HepG2 (cell line): ENCODE data around the gene AGPAT3. TPM values are rescaled to one million over a fixed set of nuclear protein-coding genes. Genes with fewer than 3 reads are reported as not detected.

Experiments
- FOXP1 ChIP-seq, 2 experiments: fragments of 450-650 bp in 1 of 2; IDR thresholded peaks; 2 replicates each; pipeline ENCODE4 v1.6.1; 2017 to 2018; ENCODE audit warnings: antibody characterized with exemption in 1 of 2
- HNF4A ChIP-seq: sonication (generic); formaldehyde crosslinking; IDR thresholded peaks from 2 replicates; pipeline ENCODE4 v1.4.0; 2020; ENCODE audit warnings: missing genetic modification reagents
- KDM1A ChIP-seq: IDR thresholded peaks from 2 replicates; pipeline ENCODE4 v1.6.1; 2016; ENCODE audit warnings: missing compliant biosample characterization
- MAX ChIP-seq: IDR thresholded peaks from 2 replicates; pipeline ENCODE4 v1.6.1; 2012; ENCODE audit warnings: inconsistent platforms
- MEF2D ChIP-seq: sonication (generic); formaldehyde crosslinking; IDR thresholded peaks from 2 replicates; pipeline ENCODE4 v1.5.1; 2020; ENCODE audit warnings: mild to moderate bottlenecking, missing genetic modification reagents
- NFKBIZ ChIP-seq: IDR thresholded peaks from 2 replicates; pipeline ENCODE4 v1.6.1; 2018; ENCODE audit warnings: missing genetic modification reagents, missing compliant biosample characterization
- RBFOX2 ChIP-seq: fragments of 200-400 bp; formaldehyde crosslinking; IDR thresholded peaks from 2 replicates; pipeline ENCODE4 v1.6.1; 2017; ENCODE audit warnings: low read depth, mild to moderate bottlenecking, low read length
- TEAD2 ChIP-seq: sonication (generic); formaldehyde crosslinking; IDR thresholded peaks from 2 replicates; pipeline ENCODE4 v1.9.0; 2021; ENCODE audit warnings: missing genetic modification reagents
- YY1 ChIP-seq: IDR thresholded peaks from 2 replicates; pipeline ENCODE4 v1.6.1; 2011; ENCODE audit warnings: low read length, low read depth, moderate library complexity, mild to moderate bottlenecking; ENCODE audit not compliant: insufficient read depth, insufficient replicate concordance
- ZFYVE20 ChIP-seq: sonication (generic); formaldehyde crosslinking; IDR thresholded peaks from 2 replicates; pipeline ENCODE4 v1.8.0; 2023; ENCODE audit warnings: low read depth, mild to moderate bottlenecking, moderate library complexity, missing genetic modification reagents, borderline replicate concordance
- ZMYM2 ChIP-seq: sonication (generic); formaldehyde crosslinking; IDR thresholded peaks from 2 replicates; pipeline ENCODE4 v1.8.0; 2022; ENCODE audit warnings: mild to moderate bottlenecking, missing genetic modification reagents
- ZNF609 ChIP-seq: sonication (generic); formaldehyde crosslinking; IDR thresholded peaks from 2 replicates; pipeline ENCODE4 v1.4.0; 2020; ENCODE audit warnings: mild to moderate bottlenecking, missing genetic modification reagents, borderline replicate concordance
- ZNF619 ChIP-seq: sonication (generic); formaldehyde crosslinking; IDR thresholded peaks from 2 replicates; pipeline ENCODE4 v1.4.0; 2020; ENCODE audit warnings: mild to moderate bottlenecking, missing genetic modification reagents
- ZNF891 ChIP-seq: sonication (generic); formaldehyde crosslinking; IDR thresholded peaks from 2 replicates; pipeline ENCODE4 v1.5.0; 2020; ENCODE audit warnings: mild to moderate bottlenecking, missing genetic modification reagents
- polyA plus RNA-seq, 8 experiments: library from polyadenylated mRNA; depleted of rRNA in 3 of 8; stranded (reverse) in 7 of 8; unstranded in 1 of 8; fragments of >200 nt; fragmentation: Illumina TruSeq in 4 of 8; extraction: Trizol in 4 of 8; gene quantifications; 2 replicates each; pipeline versions ENCODE4 v1.2.1 to v1.2.3, GENCODE V29; 2011 to 2016; ENCODE audit warnings: low read depth in 4 of 8, missing spikeins in 1 of 8, mixed read lengths in 1 of 8; ENCODE audit not compliant: insufficient read depth in 1 of 8
- total RNA-seq, 5 experiments: library from RNA; depleted of rRNA; stranded (reverse); fragments of >200 nt; fragmentation: Illumina TruSeq; extraction: Trizol; gene quantifications; 2 replicates each; pipeline ENCODE4 v1.2.3, GENCODE V29; 2016; ENCODE audit warnings: low read depth in 1 of 5
- TF ChIP-seq, protein P1 (sequence below): sonication (generic); formaldehyde crosslinking; IDR thresholded peaks from 2 replicates; pipeline ENCODE4 v1.9.0; 2021; ENCODE audit warnings: missing genetic modification reagents, borderline replicate concordance
- TF ChIP-seq, protein P2 (sequence below): IDR thresholded peaks from 2 replicates; pipeline ENCODE4 v1.6.1; 2016; ENCODE audit warnings: mild to moderate bottlenecking
- TF ChIP-seq, protein P3 (sequence below), 2 experiments: sonication (generic) in 1 of 2; formaldehyde crosslinking in 1 of 2; IDR thresholded peaks; 2 replicates each; pipeline versions ENCODE4 v1.5.1 to v1.6.1; 2011 to 2020; ENCODE audit warnings: borderline replicate concordance in 1 of 2, low read depth in 1 of 2, low read length in 1 of 2, mild to moderate bottlenecking in 1 of 2, missing genetic modification reagents in 1 of 2, moderate library complexity in 1 of 2

AGPAT3 gene
- total and polyA plus RNA-seq, 2 of the 13 experiments (the other 11 are each of a cell fraction or from before 2014, with no cell fraction given): 32.2 to 54.4 TPM

DNA sequence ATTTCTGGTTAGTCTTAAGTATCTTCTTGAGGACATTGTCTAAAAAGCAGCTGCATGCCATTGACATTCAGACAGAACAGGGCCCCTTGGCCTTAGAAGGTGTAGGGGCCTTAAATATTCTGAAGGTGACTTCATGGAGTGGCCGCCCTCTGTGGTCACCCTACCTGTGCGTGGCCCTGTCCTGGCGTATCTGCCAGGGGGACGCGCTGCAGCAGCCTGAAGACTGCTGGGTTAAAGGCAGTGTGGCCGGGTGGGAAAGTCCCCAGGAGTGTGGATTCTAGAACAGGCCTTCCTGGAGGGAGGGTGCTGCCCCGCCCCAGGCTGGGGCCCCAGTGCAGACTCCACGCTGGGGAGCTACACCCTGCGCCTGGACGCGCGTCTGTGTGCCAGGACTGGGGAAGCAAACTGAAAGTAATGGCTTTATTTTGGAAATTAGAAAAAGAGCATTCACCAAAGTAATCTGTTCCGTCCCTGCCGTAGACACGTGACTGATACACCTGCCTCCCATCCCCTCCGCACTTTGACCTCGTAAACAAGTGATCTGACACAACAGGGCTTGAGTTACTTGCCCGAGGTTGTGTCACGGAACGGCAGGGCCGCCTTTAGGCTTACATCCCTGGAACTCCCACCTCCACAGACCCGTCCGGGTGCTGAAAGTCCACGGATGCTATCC is 1.8 kb downstream of the AGPAT3 start (continued):
- TF ChIP-seq ZNF609 (no peak), YY1 (peak; percentile 14), KDM1A (CRISPR knock-in tag) (0 out of 2 replicates have a peak, but pooled peaks have one; percentile 33), MEF2D (CRISPR knock-in tag) (no peak), NFKBIZ (CRISPR knock-in tag) (no peak), FOXP1 (IDR thresholded peaks at IDR 0.05) (peak; percentile 86), FOXP1 (CRISPR knock-in tag; IDR thresholded peaks at IDR 0.05) (peak; percentile 97), ZFYVE20 (CRISPR knock-in tag) (no peak), MAX (peak; percentile 83), TEAD2 (CRISPR knock-in tag) (no peak), RBFOX2 (peak; percentile 67), ZNF619 (CRISPR knock-in tag) (peak; percentile 82), ZNF891 (CRISPR knock-in tag) (no peak), HNF4A (CRISPR knock-in tag) (peak; percentile 96), ZMYM2 (CRISPR knock-in tag) (peak; percentile 65)
- TF ChIP-seq, protein P1, sequence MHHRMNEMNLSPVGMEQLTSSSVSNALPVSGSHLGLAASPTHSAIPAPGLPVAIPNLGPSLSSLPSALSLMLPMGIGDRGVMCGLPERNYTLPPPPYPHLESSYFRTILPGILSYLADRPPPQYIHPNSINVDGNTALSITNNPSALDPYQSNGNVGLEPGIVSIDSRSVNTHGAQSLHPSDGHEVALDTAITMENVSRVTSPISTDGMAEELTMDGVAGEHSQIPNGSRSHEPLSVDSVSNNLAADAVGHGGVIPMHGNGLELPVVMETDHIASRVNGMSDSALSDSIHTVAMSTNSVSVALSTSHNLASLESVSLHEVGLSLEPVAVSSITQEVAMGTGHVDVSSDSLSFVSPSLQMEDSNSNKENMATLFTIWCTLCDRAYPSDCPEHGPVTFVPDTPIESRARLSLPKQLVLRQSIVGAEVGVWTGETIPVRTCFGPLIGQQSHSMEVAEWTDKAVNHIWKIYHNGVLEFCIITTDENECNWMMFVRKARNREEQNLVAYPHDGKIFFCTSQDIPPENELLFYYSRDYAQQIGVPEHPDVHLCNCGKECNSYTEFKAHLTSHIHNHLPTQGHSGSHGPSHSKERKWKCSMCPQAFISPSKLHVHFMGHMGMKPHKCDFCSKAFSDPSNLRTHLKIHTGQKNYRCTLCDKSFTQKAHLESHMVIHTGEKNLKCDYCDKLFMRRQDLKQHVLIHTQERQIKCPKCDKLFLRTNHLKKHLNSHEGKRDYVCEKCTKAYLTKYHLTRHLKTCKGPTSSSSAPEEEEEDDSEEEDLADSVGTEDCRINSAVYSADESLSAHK (CRISPR knock-in tag): no peak
- TF ChIP-seq, protein P2, sequence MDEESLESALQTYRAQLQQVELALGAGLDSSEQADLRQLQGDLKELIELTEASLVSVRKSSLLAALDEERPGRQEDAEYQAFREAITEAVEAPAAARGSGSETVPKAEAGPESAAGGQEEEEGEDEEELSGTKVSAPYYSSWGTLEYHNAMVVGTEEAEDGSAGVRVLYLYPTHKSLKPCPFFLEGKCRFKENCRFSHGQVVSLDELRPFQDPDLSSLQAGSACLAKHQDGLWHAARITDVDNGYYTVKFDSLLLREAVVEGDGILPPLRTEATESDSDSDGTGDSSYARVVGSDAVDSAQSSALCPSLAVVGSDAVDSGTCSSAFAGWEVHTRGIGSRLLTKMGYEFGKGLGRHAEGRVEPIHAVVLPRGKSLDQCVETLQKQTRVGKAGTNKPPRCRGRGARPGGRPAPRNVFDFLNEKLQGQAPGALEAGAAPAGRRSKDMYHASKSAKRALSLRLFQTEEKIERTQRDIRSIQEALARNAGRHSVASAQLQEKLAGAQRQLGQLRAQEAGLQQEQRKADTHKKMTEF: 0 out of 2 replicates have a peak, but pooled peaks have one; percentile 39
- TF ChIP-seq, protein P3, sequence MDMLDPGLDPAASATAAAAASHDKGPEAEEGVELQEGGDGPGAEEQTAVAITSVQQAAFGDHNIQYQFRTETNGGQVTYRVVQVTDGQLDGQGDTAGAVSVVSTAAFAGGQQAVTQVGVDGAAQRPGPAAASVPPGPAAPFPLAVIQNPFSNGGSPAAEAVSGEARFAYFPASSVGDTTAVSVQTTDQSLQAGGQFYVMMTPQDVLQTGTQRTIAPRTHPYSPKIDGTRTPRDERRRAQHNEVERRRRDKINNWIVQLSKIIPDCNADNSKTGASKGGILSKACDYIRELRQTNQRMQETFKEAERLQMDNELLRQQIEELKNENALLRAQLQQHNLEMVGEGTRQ (IDR thresholded peaks at IDR 0.05; ENCODE audit: low read depth, low read length): peak; percentile 83
- TF ChIP-seq, protein P3 (CRISPR knock-in tag; IDR thresholded peaks at IDR 0.05; ENCODE audit: borderline replicate concordance): peak; percentile 86; the same call in 1 of the 2 replicates
